Measurements from ENCODE around the gene KDM2B. TPM values are rescaled to one million over a fixed set of nuclear protein-coding genes. Genes with fewer than 3 reads are reported as not detected.

Gene KDM2B
- total and polyA plus RNA-seq, 2 of the 8 experiments (the other 6 are each of a cell fraction or from before 2014, with no cell fraction given), result 111 to 162 TPM

- no peak overlapping the region for H3K23ac ChIP-seq (ENCODE audit: insufficient read length)
- no peak overlapping the region for H3K4me3 ChIP-seq (ENCODE audit: extremely low read depth in 1 of 4, insufficient read depth in 2 of 4, low read depth in 3 of 4, low read length in 4 of 4)
- H3K9ac ChIP-seq (replicated peaks in 1 of 4; ENCODE audit: extremely low read depth in 1 of 4, low read depth in 3 of 4, low read length in 3 of 4), result no peak overlapping the region
- no peak overlapping the region for H3K4ac ChIP-seq (replicated peaks; ENCODE audit: insufficient read length, low read depth, low read length)
- peaks cover 13 to 61% (median 29%) of the 10 kb centered on the region in 4 experiments for H3K36me3 ChIP-seq (ENCODE audit: control insufficient read depth in 2 of 4, insufficient read depth in 4 of 4, low read length in 3 of 4)
- H3K27me3 ChIP-seq (replicated peaks in 1 of 4; ENCODE audit: control insufficient read depth in 3 of 4, extremely low read depth in 1 of 4, insufficient read depth in 3 of 4, low read length in 3 of 4), result no peaks in the 10 kb centered on the region
- H3K23me2 ChIP-seq (ENCODE audit: low read depth, low read length), result no peaks in the 10 kb centered on the region
- no peak overlapping the region for H2BK15ac ChIP-seq (ENCODE audit: low read length)
- no peak overlapping the region for H3K14ac ChIP-seq (ENCODE audit: insufficient read length)
- no peaks in the 10 kb centered on the region for H3K4me1 ChIP-seq (replicated peaks in 1 of 4; ENCODE audit: control insufficient read depth in 3 of 4, insufficient read depth in 4 of 4, low read length in 3 of 4)
- no peak overlapping the region for H2BK5ac ChIP-seq (ENCODE audit: low read depth, low read length)
- 0 out of 2 replicates have a peak overlapping the region, but pooled peaks have one; percentile 13 for H2AK5ac ChIP-seq (ENCODE audit: low read depth, low read length)
- H3K79me1 ChIP-seq (ENCODE audit: low read depth, low read length), result peaks cover 5% of the 10 kb centered on the region; the same call in 1 of the 2 replicates
- H4K5ac ChIP-seq (ENCODE audit: insufficient read length, low read depth, low read length), result no peak overlapping the region
- no peak overlapping the region for H3K18ac ChIP-seq (ENCODE audit: extremely low read depth, low read length)
- H3K56ac ChIP-seq (replicated peaks; ENCODE audit: insufficient read length, low read depth, low read length), result no peak overlapping the region
- POLR2A ChIA-PET (ENCODE audit: partially characterized antibody), result interaction anchor here (1.0 kb wide), 1 partner anchor 9 kb away, joined by 3 read pairs; no protein-coding TSS in a partner anchor
- CTCF ChIA-PET (ENCODE audit: partially characterized antibody), result interaction anchor here (0.7 to 3.0 kb wide), 4 partner anchors 10 to 1729 kb away, joined by 3 to 15 read pairs (median 7); no protein-coding TSS in a partner anchor
- no peaks in the 10 kb centered on the region for H3K9me3 ChIP-seq (ENCODE audit: insufficient read depth in 2 of 2, low read depth in 1 of 2, low read length in 1 of 2)
- no peak overlapping the region for H2BK12ac ChIP-seq (ENCODE audit: low read depth, low read length)
- no peak overlapping the region for H2BK20ac ChIP-seq (ENCODE audit: low read length)
- 0 out of 2 replicates have a peak overlapping the region, but pooled peaks have one; percentile 68 for H4K8ac ChIP-seq (ENCODE audit: extremely low read depth, insufficient read depth, low read length)
- WGBS, 2 experiments (ENCODE audit: extremely low coverage in 1 of 2, insufficient coverage in 1 of 2, insufficient read length in 1 of 2, insufficient replicate concordance in 2 of 2, low coverage in 1 of 2, low lambda C conversion rate in 2 of 2, missing lambda C conversion rate in 1 of 2), result 97% methylated on average over 3 of the region's 3 CpGs; no CpG with 5 or more reads in 1 of the 2 experiments
- H2AFZ ChIP-seq (ENCODE audit: low read length), result no peak overlapping the region
- no peak overlapping the region for H4K91ac ChIP-seq (replicated peaks; ENCODE audit: insufficient read length, low read length)
- TF ChIP-seq MAFK (IDR thresholded peaks at IDR 0.05; ENCODE audit: low read depth, low read length), result no peak
- FAIRE-seq (no peak), DNase-seq (ENCODE audit: low read depth in 1 of 2, low spot score in 2 of 2) (no peak)
- H4K20me1 ChIP-seq (replicated peaks in 1 of 2; ENCODE audit: control insufficient read depth in 1 of 2, insufficient read depth in 2 of 2, low read length in 2 of 2), result peaks cover 9 to 10% of the 10 kb centered on the region in 2 experiments
- no peak overlapping the region for H3K4me2 ChIP-seq (ENCODE audit: insufficient read depth in 1 of 2, low read depth in 2 of 2, low read length in 2 of 2)
- peaks cover 0 to 13% of the 10 kb centered on the region in 2 experiments; a peak in 1 of 4 replicates for H3K79me2 ChIP-seq (ENCODE audit: control insufficient read depth in 1 of 2, insufficient read depth in 2 of 2, low read length in 2 of 2)
- H2BK120ac ChIP-seq (replicated peaks; ENCODE audit: low read depth, low read length), result no peak overlapping the region
- H3K27ac ChIP-seq (ENCODE audit: low read depth, low read length), result no peak overlapping the region
Measured at GRCh38 chr12:121505513-121505912, 75.3 kb downstream of the KDM2B start.
